ENCODE results near the gene AGAP4.
"Not testable (repeated sequence)": the region's sequence is repeated elsewhere in the genome, so short reads cannot be mapped to it uniquely, and the experiment has no call there.

Gene AGAP4

GRCh38 chr10:45811075-45811474, 36.2 kb downstream of the AGAP4 start:
- H3K27ac Mint-ChIP-seq: no peak overlapping the region
- H3K27me3 Mint-ChIP-seq: no peaks in the 10 kb centered on the region
- no peak overlapping the region for H3K4me3 Mint-ChIP-seq
- H3K4me1 Mint-ChIP-seq (ENCODE audit: low read depth): no peaks in the 10 kb centered on the region
- no peaks in the 10 kb centered on the region for H3K36me3 Mint-ChIP-seq (ENCODE audit: low read depth)
- H3K9me3 Mint-ChIP-seq: no peaks in the 10 kb centered on the region

GRCh38 chr10:45809837-45810236, 37.5 kb downstream of the AGAP4 start:
- no peaks in the 10 kb centered on the region for H3K4me1 Mint-ChIP-seq (ENCODE audit: low read depth)
- H3K27ac Mint-ChIP-seq: no peak overlapping the region
- no peaks in the 10 kb centered on the region for H3K36me3 Mint-ChIP-seq (ENCODE audit: low read depth)
- no peak overlapping the region for H3K4me3 Mint-ChIP-seq
- no peaks in the 10 kb centered on the region for H3K9me3 Mint-ChIP-seq
- H3K27me3 Mint-ChIP-seq: peaks cover 3% of the 10 kb centered on the region

- H3K4me3 Mint-ChIP-seq; H3K36me3 Mint-ChIP-seq (ENCODE audit: low read depth); H3K27ac Mint-ChIP-seq; H3K9me3 Mint-ChIP-seq; H3K27me3 Mint-ChIP-seq; H3K4me1 Mint-ChIP-seq (ENCODE audit: low read depth): not testable (repeated sequence)
These were observed 42.3 kb downstream of the AGAP4 start for GRCh38 chr10:45804996-45805395.

GRCh38 chr10:45803060-45804010, 44.0 kb downstream of the AGAP4 start:
- H3K27me3 Mint-ChIP-seq; H3K4me1 Mint-ChIP-seq (ENCODE audit: low read depth): not testable (repeated sequence)

DNA sequence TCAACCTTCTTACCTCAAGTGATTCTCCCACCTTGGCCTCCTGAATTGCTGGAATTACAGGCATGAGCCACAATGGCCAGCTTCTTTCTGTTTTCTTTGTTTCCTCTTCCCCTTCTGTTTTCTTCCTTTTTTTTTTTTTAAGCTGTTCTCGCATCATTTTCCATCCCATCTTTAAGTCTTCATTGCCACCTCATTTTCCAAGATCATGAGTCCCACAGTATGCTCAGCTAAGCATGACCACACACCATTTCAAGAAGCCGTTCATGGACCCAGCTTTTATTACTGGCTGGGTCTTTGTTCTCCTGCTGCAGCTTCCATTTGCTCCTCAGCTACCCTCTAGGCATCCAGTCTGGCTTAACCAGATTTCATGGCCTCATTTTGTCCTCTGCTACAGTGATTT, 52.5 kb downstream of the AGAP4 start:
- H3K4me3 Mint-ChIP-seq; H3K27me3 Mint-ChIP-seq; H3K4me1 Mint-ChIP-seq (ENCODE audit: low read depth); H3K9me3 Mint-ChIP-seq; H3K27ac Mint-ChIP-seq: not testable (repeated sequence)
- H3K36me3 Mint-ChIP-seq (ENCODE audit: low read depth): peaks cover 17% of the 10 kb centered on the region

More at GRCh38 chr10:45803060-45804010, 44.0 kb downstream of the AGAP4 start:
- H3K4me3 Mint-ChIP-seq; H3K27ac Mint-ChIP-seq; H3K36me3 Mint-ChIP-seq (ENCODE audit: low read depth); H3K9me3 Mint-ChIP-seq: not testable (repeated sequence)

DNA sequence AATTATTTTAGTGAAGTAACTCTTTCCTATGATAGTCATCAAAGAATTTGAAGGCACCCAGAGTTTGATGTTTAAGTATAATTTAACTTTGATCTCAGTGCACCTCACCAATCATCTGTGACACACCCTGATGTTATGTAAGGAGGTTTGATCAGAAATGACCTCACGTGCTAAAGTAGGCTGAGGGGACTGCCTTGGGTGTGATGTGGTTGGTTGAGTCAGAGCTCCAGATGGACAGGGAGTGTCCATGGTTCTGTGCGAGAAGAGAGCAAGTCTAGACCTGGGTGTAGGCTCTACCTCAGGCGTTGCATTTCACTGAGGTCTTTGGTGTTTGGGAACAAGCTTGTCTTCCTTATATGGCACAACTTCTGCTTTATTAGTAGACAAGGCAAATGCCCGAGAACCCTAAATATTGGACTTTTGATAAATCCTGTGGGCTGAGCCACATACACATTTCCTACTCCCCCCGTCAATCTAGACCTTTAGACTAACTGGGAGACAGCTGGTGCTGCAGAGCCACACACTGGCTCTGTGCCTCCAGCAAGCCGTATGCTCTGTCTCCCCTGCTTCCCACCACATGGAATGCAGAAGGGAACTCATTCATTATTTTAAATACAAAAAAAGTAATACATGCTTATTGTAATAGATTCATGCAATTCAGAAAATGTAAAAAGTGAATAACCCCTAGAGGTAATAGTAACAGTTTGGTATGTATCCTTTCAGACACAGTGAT, 56.4 kb downstream of the AGAP4 start:
- H3K9me3 Mint-ChIP-seq; H3K27me3 Mint-ChIP-seq; H3K4me1 Mint-ChIP-seq (ENCODE audit: low read depth); H3K4me3 Mint-ChIP-seq; H3K27ac Mint-ChIP-seq: not testable (repeated sequence)
- H3K36me3 Mint-ChIP-seq (ENCODE audit: low read depth): peaks cover 27% of the 10 kb centered on the region

DNA sequence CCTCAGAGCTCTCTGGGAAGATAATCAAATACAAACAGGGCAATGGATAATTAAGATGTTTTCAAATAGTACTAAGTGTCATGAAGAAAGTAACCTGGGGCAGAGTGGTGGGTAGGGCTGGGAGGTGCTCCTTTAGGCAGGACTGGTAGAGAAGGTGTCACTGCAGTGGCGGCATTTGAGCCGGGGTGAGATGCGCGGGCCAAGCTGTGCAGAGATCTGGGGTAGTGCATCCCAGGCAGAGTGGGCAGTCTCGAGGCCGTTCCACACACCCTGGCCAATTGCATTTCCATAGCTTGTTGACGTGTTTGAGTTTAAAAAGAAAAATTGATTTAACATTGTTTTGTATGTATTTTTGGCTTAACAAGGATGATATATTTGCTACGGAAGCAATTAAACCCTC, 57.3 kb downstream of the AGAP4 start:
- peaks cover 33% of the 10 kb centered on the region for H3K36me3 Mint-ChIP-seq (ENCODE audit: low read depth)
- H3K4me3 Mint-ChIP-seq, H3K27me3 Mint-ChIP-seq: not testable (repeated sequence)

DNA sequence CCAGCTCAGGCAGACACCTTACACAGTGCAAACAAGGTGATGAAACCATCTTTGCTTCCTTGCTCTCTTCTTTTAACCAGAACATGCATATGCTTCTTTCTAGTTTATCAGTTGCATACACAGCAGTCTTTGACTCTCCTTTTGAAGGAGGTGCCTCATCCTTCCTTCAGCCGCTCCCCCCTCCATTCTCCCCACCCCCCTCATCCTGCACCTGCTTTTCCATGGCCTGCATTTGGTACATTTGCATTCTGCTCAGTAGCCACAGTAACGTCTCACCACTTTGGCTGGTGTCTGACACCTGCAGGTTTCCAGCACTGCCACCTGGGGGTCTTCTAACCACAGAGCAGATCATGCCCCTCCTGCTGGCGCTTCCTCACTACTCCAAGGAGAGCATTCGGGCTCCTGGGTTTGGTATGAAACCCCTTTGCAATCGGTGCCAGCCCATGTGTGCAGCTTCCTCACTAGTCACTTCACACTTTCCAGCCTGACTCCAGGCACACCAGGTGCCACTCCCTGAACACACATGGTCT, 60.0 kb downstream of the AGAP4 start:
- not testable (repeated sequence) for H3K27me3 Mint-ChIP-seq; H3K9me3 Mint-ChIP-seq; H3K4me1 Mint-ChIP-seq (ENCODE audit: low read depth); H3K4me3 Mint-ChIP-seq; H3K27ac Mint-ChIP-seq
- peaks cover 27% of the 10 kb centered on the region for H3K36me3 Mint-ChIP-seq (ENCODE audit: low read depth)

More for the DNA sequence above, 57.3 kb downstream of the AGAP4 start:
- not testable (repeated sequence) for H3K4me1 Mint-ChIP-seq (ENCODE audit: low read depth); H3K9me3 Mint-ChIP-seq; H3K27ac Mint-ChIP-seq

DNA sequence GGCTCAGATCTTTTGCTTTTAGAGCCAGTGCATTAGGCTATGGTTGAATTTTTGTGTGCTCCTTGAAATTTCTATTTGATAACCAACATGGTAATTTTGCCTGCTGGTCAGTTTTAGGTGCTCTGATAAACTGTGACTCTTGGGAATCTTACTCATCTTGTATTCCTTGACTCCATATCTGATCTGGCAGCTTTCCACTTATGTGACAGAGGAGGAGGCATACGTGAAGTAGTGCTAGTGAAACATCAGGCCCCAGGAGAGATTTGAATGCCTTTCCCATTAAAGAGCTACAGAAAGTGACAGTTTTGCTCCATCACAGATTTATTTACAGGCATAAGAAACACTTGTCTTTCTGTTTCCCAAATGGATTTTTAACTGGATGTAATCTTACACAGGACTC, 61.1 kb downstream of the AGAP4 start:
- peaks cover 27% of the 10 kb centered on the region for H3K36me3 Mint-ChIP-seq (ENCODE audit: low read depth)
- H3K4me3 Mint-ChIP-seq; H3K4me1 Mint-ChIP-seq (ENCODE audit: low read depth): not testable (repeated sequence)

More for the DNA sequence above, 61.1 kb downstream of the AGAP4 start:
- not testable (repeated sequence) for H3K27ac Mint-ChIP-seq, H3K9me3 Mint-ChIP-seq, H3K27me3 Mint-ChIP-seq

Data from stimulated activated naive CD8-positive, alpha-beta T cell treated with anti-CD3 and anti-CD28 coated beads, Interleukin-15, Interleukin-2, amounts not matched to agents 100 ng/mL and 50 ng/mL, for 24 hours (primary cell).